Thymus (tissue), 14 donors: ENCODE data around the gene CIAO2A. TPM values are rescaled to one million over a fixed set of nuclear protein-coding genes. Genes with fewer than 3 reads are reported as not detected.

ENCODE experiments used
- DNase-seq, 9 donors: peaks; one replicate each; pipeline ENCODE4 v3.0.0-alpha.2; 2013; ENCODE audit warnings: low spot score in 9 of 9, low read depth in 6 of 9, missing footprints in 1 of 9
- H3K27ac ChIP-seq, 2 donors: one replicate each; pipeline ENCODE4 v1.5.1; 2013; ENCODE audit warnings: control low read depth in 1 of 2, low read depth in 1 of 2, low read length in 1 of 2, mild to moderate bottlenecking in 1 of 2, moderate library complexity in 1 of 2
- H3K27me3 ChIP-seq, 2 donors: one replicate each; pipeline ENCODE4 v1.5.1; 2013; ENCODE audit warnings: low read length in 1 of 2; ENCODE audit not compliant: control insufficient read depth in 2 of 2, insufficient read depth in 1 of 2
- H3K36me3 ChIP-seq, 2 donors: one replicate each; pipeline ENCODE4 v1.5.1; 2013; ENCODE audit warnings: low read length in 1 of 2, mild to moderate bottlenecking in 1 of 2, moderate library complexity in 1 of 2; ENCODE audit not compliant: control insufficient read depth in 2 of 2, insufficient read depth in 2 of 2
- H3K4me1 ChIP-seq, 2 donors: one replicate each; pipeline ENCODE4 v1.5.1; 2013; ENCODE audit warnings: low read length in 2 of 2; ENCODE audit not compliant: control insufficient read depth in 2 of 2, insufficient read depth in 2 of 2
- H3K4me3 ChIP-seq, 2 donors: one replicate each; pipeline ENCODE4 v1.5.1; 2013; ENCODE audit warnings: low read length in 2 of 2, control low read depth in 1 of 2, mild to moderate bottlenecking in 1 of 2
- H3K9me3 ChIP-seq, 2 donors: one replicate each; pipeline ENCODE4 v1.5.1; 2013; ENCODE audit warnings: low read length in 1 of 2, mild to moderate bottlenecking in 1 of 2; ENCODE audit not compliant: control insufficient read depth in 2 of 2, insufficient read depth in 1 of 2
- WGBS: extraction: QIAGEN DNeasy Blood & Tissue Kit; methylation state at CpG from one replicate; pipeline ENCODE4 v1.1.7; 2013; 5-methylcytosine and 5-hydroxymethylcytosine counted together
- long read RNA-seq, 10 donors: transcript quantifications; one replicate each; lab custom pipeline, GENCODE V29; 2026
- polyA plus RNA-seq: library from polyadenylated mRNA; stranded (reverse); fragments of 200-250 nt; gene quantifications from one replicate; pipeline ENCODE4 v1.2.3, GENCODE V29; 2013
- total RNA-seq: library from RNA; stranded (reverse); fragments of 120-200 nt; gene quantifications from one replicate; pipeline ENCODE4 v1.2.4, GENCODE V29; 2013
- donor health status: healthy.

The CIAO2A gene
- 79.1 TPM for total RNA-seq
- polyA plus RNA-seq = 115 TPM
- long read RNA-seq, donor 1, partial matches to known transcripts = 13 of 18 reads
- long read RNA-seq, donor 1, other reads (novel, unspliced or antisense) = 0 of 18 reads
- long read RNA-seq, donor 2 = 0 reads
- long read RNA-seq, donor 3, transcript CIAO2A-202 (4 exons, 826 nt) = minor isoform, 20 of 107 reads
- long read RNA-seq, donor 3, transcript CIAO2A-201 (5 exons, 1,105 nt) = major isoform, 85 of 107 reads
- long read RNA-seq, donor 3, partial matches to known transcripts = 0 of 107 reads
- long read RNA-seq, donor 3, other reads (novel, unspliced or antisense) = 0 of 107 reads
- long read RNA-seq, donor 4, transcript CIAO2A-201 (5 exons, 1,105 nt) = major isoform, 23 of 28 reads
- long read RNA-seq, donor 4, partial matches to known transcripts = 0 of 28 reads
- long read RNA-seq, donor 4, other reads (novel, unspliced or antisense) = 0 of 28 reads
- long read RNA-seq, donor 5, transcript CIAO2A-202 (4 exons, 826 nt) = minor isoform, 28 of 138 reads
- long read RNA-seq, donor 5, transcript CIAO2A-201 (5 exons, 1,105 nt) = major isoform, 97 of 138 reads
- long read RNA-seq, donor 5, partial matches to known transcripts = 8 of 138 reads
- long read RNA-seq, donor 5, other reads (novel, unspliced or antisense) = 0 of 138 reads
- long read RNA-seq, donor 6, transcript CIAO2A-201 (5 exons, 1,105 nt) = major isoform, 30 of 42 reads
- long read RNA-seq, donor 6, transcript CIAO2A-202 (4 exons, 826 nt) = minor isoform, 10 of 42 reads
- long read RNA-seq, donor 6, partial matches to known transcripts = 0 of 42 reads
- long read RNA-seq, donor 6, other reads (novel, unspliced or antisense) = 0 of 42 reads
- long read RNA-seq, donor 7, transcript CIAO2A-201 (5 exons, 1,105 nt) = major isoform, 46 of 54 reads
- long read RNA-seq, donor 7, transcript CIAO2A-202 (4 exons, 826 nt) = minor isoform, 7 of 54 reads
- long read RNA-seq, donor 7, partial matches to known transcripts = 0 of 54 reads
- long read RNA-seq, donor 7, other reads (novel, unspliced or antisense) = 0 of 54 reads
- long read RNA-seq, donor 8, transcript CIAO2A-202 (4 exons, 826 nt) = minor isoform, 6 of 33 reads
- long read RNA-seq, donor 8, transcript CIAO2A-201 (5 exons, 1,105 nt) = major isoform, 27 of 33 reads
- long read RNA-seq, donor 8, partial matches to known transcripts = 0 of 33 reads
- long read RNA-seq, donor 8, other reads (novel, unspliced or antisense) = 0 of 33 reads
- long read RNA-seq, donor 9, transcript CIAO2A-202 (4 exons, 826 nt) = minor isoform, 7 of 47 reads
- long read RNA-seq, donor 9, transcript CIAO2A-201 (5 exons, 1,105 nt) = major isoform, 39 of 47 reads
- long read RNA-seq, donor 9, partial matches to known transcripts = 0 of 47 reads
- long read RNA-seq, donor 9, other reads (novel, unspliced or antisense) = 0 of 47 reads
- long read RNA-seq, donor 10, transcript CIAO2A-202 (4 exons, 826 nt) = minor isoform, 9 of 53 reads
- long read RNA-seq, donor 10, transcript CIAO2A-201 (5 exons, 1,105 nt) = major isoform, 43 of 53 reads
- long read RNA-seq, donor 10, partial matches to known transcripts = 0 of 53 reads
- long read RNA-seq, donor 10, other reads (novel, unspliced or antisense) = 0 of 53 reads

GRCh38 chr15:64093627-64094417 is at the start of gene CIAO2A:
Gene CIAO2A, minus strand, starts transcription at chr15:64093838. Its CDS starts 70 bp downstream, at chr15:64093768.
- Histone ChIP-seq H3K9me3 (peaks cover 0 to 4% of the 10 kb centered on the region in 2 donors), H3K36me3 (peaks cover 0 to 7% of the 10 kb centered on the region in 2 donors), H3K4me1 (peaks cover 19 to 42% of the 10 kb centered on the region in 2 donors), H3K27me3 (no peaks in the 10 kb centered on the region), H3K4me3 (peak within 1 kb of the TSS; percentile 61 to 88), H3K27ac (peak within 1 kb of the TSS; percentile 88 to 97)
- under 1% methylated on average over 41 of the region's 41 CpGs for WGBS
- peak; percentile 90 to 99 (median 97) for DNase-seq

GRCh38 chr15:64143276-64143675 is 49.6 kb upstream of the CIAO2A start:
- no peak overlapping the region for H3K27ac ChIP-seq
- no peaks in the 10 kb centered on the region for H3K9me3 ChIP-seq
- H3K36me3 ChIP-seq = peaks cover 38 to 42% of the 10 kb centered on the region in 2 donors
- no peak for DNase-seq
- WGBS = 95% methylated on average over 6 of the region's 6 CpGs
- H3K4me1 ChIP-seq = peaks cover 0 to 10% of the 10 kb centered on the region in 2 donors
- H3K4me3 ChIP-seq = no peak overlapping the region
- H3K27me3 ChIP-seq = no peaks in the 10 kb centered on the region

- Histone ChIP-seq H3K27me3 (no peaks in the 10 kb centered on the region), H3K27ac (no peak overlapping the region), H3K36me3 (peaks cover 43 to 54% of the 10 kb centered on the region in 2 donors), H3K4me3 (no peak overlapping the region), H3K9me3 (no peaks in the 10 kb centered on the region), H3K4me1 (peaks cover 0 to 9% of the 10 kb centered on the region in 2 donors)
- 99% methylated on average over 8 of the region's 8 CpGs for whole genome bisulfite sequencing
- DNase-seq = no peak
Measured at GRCh38 chr15:64141798-64142512, 48.3 kb upstream of the CIAO2A start.

GRCh38 chr15:64138331-64138941 is 44.8 kb upstream of the CIAO2A start:
- H3K4me1 ChIP-seq = no peaks in the 10 kb centered on the region
- H3K27ac ChIP-seq = no peak overlapping the region
- peaks cover 56 to 69% of the 10 kb centered on the region in 2 donors for H3K36me3 ChIP-seq
- DNase-seq = no peak
- H3K4me3 ChIP-seq = no peak overlapping the region
- WGBS = 98% methylated on average over 4 of the region's 4 CpGs
- H3K9me3 ChIP-seq = no peaks in the 10 kb centered on the region
- H3K27me3 ChIP-seq = no peaks in the 10 kb centered on the region

GRCh38 chr15:64137226-64137833 is 43.7 kb upstream of the CIAO2A start:
- no peaks in the 10 kb centered on the region for H3K4me1 ChIP-seq
- H3K36me3 ChIP-seq = peaks cover 56 to 73% of the 10 kb centered on the region in 2 donors
- H3K27ac ChIP-seq = no peak overlapping the region
- peak in 1 of 9 donors; percentile 36 for DNase-seq
- no peaks in the 10 kb centered on the region for H3K9me3 ChIP-seq
- no peak overlapping the region for H3K4me3 ChIP-seq
- no peaks in the 10 kb centered on the region for H3K27me3 ChIP-seq
- WGBS = 86% methylated on average over 8 of the region's 8 CpGs

- DNase-seq = no peak
- Histone ChIP-seq H3K27ac (no peak overlapping the region), H3K27me3 (no peaks in the 10 kb centered on the region), H3K9me3 (no peaks in the 10 kb centered on the region), H3K4me3 (no peak overlapping the region), H3K4me1 (peaks cover 0 to 2% of the 10 kb centered on the region in 2 donors), H3K36me3 (peaks cover 61 to 73% of the 10 kb centered on the region in 2 donors)
- WGBS = 99% methylated on average over 7 of the region's 7 CpGs
Measured at GRCh38 chr15:64136347-64136746, 42.7 kb upstream of the CIAO2A start.

GRCh38 chr15:64134345-64134829 is 40.7 kb upstream of the CIAO2A start:
- H3K4me1 ChIP-seq = peaks cover 0 to 4% of the 10 kb centered on the region in 2 donors
- H3K36me3 ChIP-seq = peaks cover 76 to 89% of the 10 kb centered on the region in 2 donors
- no peaks in the 10 kb centered on the region for H3K9me3 ChIP-seq
- DNase-seq = no peak
- H3K4me3 ChIP-seq = no peak overlapping the region
- H3K27ac ChIP-seq = no peak overlapping the region
- 92% methylated on average over 9 of the region's 9 CpGs for WGBS
- no peaks in the 10 kb centered on the region for H3K27me3 ChIP-seq
